ENCODE data around the gene IQCC.

- TF ChIP-seq EZH2phosphoT487 (IDR thresholded peaks at IDR 0.05; ENCODE audit: low read depth) (no peak), CTCF (IDR thresholded peaks at IDR 0.05; ENCODE audit: low read depth, low read length) (no peak)
These were observed 34.9 kb downstream of the IQCC start for GRCh38 chr1:32240140-32240951.
